IPS DF 6.9 (cell line): ENCODE measurements around the gene GFRA1.

Experiments used
- DNase-seq: peaks from one replicate; pipeline ENCODE4 v3.0.0-alpha.2; 2013; ENCODE audit warnings: low read depth, low spot score
- H3K27ac ChIP-seq: one replicate; pipeline ENCODE4 v1.5.1; 2013; ENCODE audit warnings: low read length, control low read depth
- H3K27me3 ChIP-seq: 2 replicates; pipeline ENCODE4 v1.6.1; 2013; ENCODE audit warnings: mild to moderate bottlenecking, low read length; ENCODE audit not compliant: control insufficient read depth, insufficient read depth
- H3K36me3 ChIP-seq: 2 replicates; pipeline ENCODE4 v1.6.1; 2013; ENCODE audit warnings: low read length; ENCODE audit not compliant: control insufficient read depth, insufficient read depth
- H3K4me1 ChIP-seq: 2 replicates; pipeline ENCODE4 v1.6.1; 2013; ENCODE audit warnings: low read length; ENCODE audit not compliant: control insufficient read depth, insufficient read depth
- H3K4me3 ChIP-seq: 2 replicates; pipeline ENCODE4 v1.5.1; 2013; ENCODE audit warnings: mild to moderate bottlenecking, low read length
- H3K9me3 ChIP-seq: 2 replicates; pipeline ENCODE4 v1.6.1; 2013; ENCODE audit warnings: low read length, inconsistent platforms; ENCODE audit not compliant: control insufficient read depth, insufficient read depth
- WGBS: extraction: QIAGEN DNeasy Blood & Tissue Kit; methylation state at CpG from one replicate; pipeline ENCODE4 v1.1.7; 2013; ENCODE audit warnings: mixed read lengths, missing lambda C conversion rate; ENCODE audit not compliant: insufficient read length, insufficient coverage; 5-methylcytosine and 5-hydroxymethylcytosine counted together

GFRA1 gene

DNA sequence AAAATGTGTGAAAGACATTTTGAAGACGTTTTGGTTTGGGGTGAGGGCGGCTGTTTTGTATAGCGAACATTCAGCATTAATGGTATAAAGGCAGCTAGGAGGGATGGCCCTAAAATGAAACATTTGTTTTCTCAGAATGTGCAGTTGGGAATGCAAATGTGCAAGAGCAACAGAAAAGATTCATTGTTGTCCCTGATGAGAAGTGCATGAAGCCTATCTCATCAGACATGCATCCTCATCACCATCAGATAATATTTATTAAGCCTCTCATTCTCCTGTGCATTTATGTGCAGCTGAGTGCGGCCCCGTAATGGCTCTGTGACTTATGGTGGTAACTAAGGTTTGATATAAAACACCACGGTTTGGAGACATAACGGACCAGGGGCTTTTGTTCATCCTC, 199.5 kb downstream of the GFRA1 start:
- no peaks in the 10 kb centered on the region for H3K36me3 ChIP-seq
- no peak overlapping the region for H3K4me3 ChIP-seq

DNA sequence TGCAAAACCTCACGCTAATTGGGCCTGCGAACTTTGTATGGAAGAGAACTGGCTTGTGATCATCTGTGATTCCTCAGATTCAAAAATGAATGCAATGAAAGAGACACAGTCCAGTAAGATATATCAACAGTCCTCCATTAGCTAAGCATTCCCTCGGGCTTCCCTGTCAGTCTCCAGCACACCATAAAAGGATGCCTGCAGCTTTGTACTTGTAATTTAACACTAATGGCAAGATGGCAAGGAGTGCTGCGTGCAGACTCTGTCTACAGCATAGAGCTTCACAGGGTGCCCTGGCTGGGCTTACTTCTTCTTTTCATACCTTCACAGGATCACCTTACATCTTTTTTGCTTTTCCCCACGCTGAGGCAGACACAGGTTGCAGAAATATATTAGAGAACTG, 200.0 kb downstream of the GFRA1 start:
- no CpG with 5 or more reads among the region's 5 CpGs for WGBS
- no peaks in the 10 kb centered on the region for H3K27me3 ChIP-seq
- H3K4me3 ChIP-seq, result no peak overlapping the region
- no peak for DNase-seq
- H3K27ac ChIP-seq, result no peak overlapping the region
- no peaks in the 10 kb centered on the region for H3K36me3 ChIP-seq
- H3K4me1 ChIP-seq, result peaks cover 4% of the 10 kb centered on the region; the same call in 1 of the 2 replicates
- no peaks in the 10 kb centered on the region for H3K9me3 ChIP-seq

More for the DNA sequence above, 199.5 kb downstream of the GFRA1 start:
- Histone ChIP-seq H3K27ac (no peak overlapping the region), H3K27me3 (no peaks in the 10 kb centered on the region), H3K4me1 (peaks cover 4% of the 10 kb centered on the region; the same call in 1 of the 2 replicates), H3K9me3 (no peaks in the 10 kb centered on the region)
- WGBS, result 100% methylated on average over 3 of the region's 7 CpGs
- DNase-seq, result no peak

DNA sequence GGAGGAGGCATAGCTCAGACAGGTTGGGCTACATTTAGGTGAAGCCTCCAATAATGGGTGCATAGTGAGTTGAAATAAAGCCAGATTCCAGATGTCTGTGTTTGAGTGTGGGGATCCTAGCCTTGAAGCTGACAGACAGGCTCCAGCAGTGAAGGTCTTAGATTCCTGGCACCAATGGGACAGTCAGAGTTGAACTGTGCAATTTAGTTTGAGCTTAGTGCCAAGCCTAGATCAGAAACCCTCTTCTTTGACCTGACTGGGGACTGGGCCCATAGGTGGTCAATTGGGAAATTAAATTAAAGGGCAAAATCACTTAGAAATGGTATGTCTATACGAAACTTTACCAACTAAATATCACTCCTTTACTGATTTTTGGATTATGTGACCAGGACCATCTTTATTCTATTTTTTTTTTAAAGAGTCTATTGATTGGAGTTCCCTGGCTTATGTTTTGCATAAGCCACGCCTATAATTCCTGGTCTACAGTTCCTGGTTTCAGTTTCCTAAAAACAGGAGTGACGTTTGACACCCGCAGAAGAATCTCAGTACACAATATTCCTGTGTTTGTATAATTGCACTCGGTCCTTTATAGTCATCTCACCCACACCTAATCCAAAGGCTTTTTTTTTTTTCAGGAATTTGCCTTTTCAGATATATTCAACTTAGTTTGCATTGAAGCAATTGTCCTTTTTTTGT, 201.4 kb downstream of the GFRA1 start:
- no CpG with 5 or more reads among the region's 5 CpGs for WGBS
- H3K9me3 ChIP-seq, result no peaks in the 10 kb centered on the region
- no peak for DNase-seq

DNA sequence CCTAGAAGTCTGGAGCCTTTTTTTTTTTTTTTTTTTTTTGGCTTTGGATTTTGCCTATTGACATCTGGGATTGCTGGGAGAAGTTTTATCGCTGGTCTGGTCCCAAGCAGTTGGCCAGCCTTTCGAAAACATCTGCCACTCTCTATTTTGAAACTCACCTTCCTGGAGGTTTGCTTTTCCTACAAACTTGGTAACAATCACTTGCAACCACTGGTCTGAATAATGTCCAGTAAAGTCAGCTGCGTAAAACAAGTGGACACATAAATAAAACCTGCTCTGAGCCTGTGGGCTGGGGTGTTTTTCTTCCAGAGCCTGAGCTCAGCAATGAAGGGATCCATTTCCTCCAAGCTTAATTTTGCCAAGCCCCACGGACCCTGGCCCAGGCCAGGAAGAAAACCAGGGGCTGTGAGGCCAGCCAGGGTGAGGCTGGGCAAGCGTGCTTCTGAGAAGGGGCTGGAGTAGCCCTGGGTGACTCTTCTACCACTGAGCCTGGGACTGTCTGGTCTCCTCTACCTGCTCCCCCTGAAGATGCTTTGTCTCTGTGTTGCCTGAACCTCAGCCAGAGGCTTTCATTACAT, 202.2 kb downstream of the GFRA1 start:
- Histone ChIP-seq H3K27ac (no peak overlapping the region), H3K4me3 (no peak overlapping the region), H3K9me3 (no peaks in the 10 kb centered on the region), H3K27me3 (no peaks in the 10 kb centered on the region), H3K36me3 (no peaks in the 10 kb centered on the region), H3K4me1 (peaks cover 4% of the 10 kb centered on the region; the same call in 1 of the 2 replicates)
- DNase-seq, result no peak
- no CpG with 5 or more reads among the region's 5 CpGs for WGBS

More for the DNA sequence above, 201.4 kb downstream of the GFRA1 start:
- Histone ChIP-seq H3K27ac (no peak overlapping the region), H3K27me3 (no peaks in the 10 kb centered on the region), H3K4me1 (peaks cover 4% of the 10 kb centered on the region; the same call in 1 of the 2 replicates), H3K36me3 (no peaks in the 10 kb centered on the region), H3K4me3 (no peak overlapping the region)

DNA sequence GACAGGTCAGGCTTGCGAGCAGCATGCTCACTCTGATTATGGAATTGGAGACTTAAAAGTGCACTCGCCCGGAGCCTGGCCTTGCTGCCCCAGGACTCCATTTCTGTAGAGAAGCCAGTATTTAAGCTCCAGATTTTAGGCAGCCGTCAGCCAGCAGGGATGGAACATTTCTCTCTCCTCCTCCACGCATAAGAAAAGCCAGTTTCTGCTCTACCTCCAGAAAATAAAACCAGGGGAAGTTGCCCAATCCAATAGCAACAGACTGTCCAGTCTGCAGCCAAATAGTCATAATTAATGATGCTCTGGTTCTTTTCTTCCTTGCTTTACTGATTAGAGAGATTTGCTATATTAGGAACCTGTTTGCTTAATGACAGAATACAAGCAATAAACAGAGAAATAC, 203.2 kb downstream of the GFRA1 start:
- no CpG with 5 or more reads among the region's 5 CpGs for WGBS
- Histone ChIP-seq H3K4me1 (peaks cover 4% of the 10 kb centered on the region; the same call in 1 of the 2 replicates), H3K9me3 (no peaks in the 10 kb centered on the region), H3K4me3 (no peak overlapping the region), H3K27ac (no peak overlapping the region), H3K36me3 (no peaks in the 10 kb centered on the region), H3K27me3 (no peaks in the 10 kb centered on the region)
- DNase-seq, result no peak

DNA sequence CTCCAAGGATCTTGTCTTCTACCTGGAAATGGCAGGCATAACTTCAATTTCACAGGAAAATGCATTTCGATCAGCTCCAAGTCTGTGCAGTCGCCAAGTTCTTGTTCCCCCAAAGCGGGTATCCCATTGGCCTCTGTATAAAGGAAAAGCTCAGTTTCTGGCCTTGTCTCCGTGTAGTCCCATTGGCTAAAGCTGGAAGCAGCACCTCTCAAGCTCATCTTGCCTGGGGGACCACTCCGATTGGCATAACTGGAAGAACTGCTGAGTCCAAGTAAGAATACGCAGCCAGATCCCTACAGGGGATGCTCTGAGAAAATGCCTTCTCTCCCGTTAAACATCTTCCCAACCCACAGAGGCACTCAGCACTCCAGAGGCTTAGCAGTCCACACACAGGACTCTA, 205.2 kb downstream of the GFRA1 start:
- no peak overlapping the region for H3K27ac ChIP-seq
- no peaks in the 10 kb centered on the region for H3K27me3 ChIP-seq
- H3K9me3 ChIP-seq, result no peaks in the 10 kb centered on the region
- peaks cover 4% of the 10 kb centered on the region; the same call in 1 of the 2 replicates for H3K4me1 ChIP-seq
- DNase-seq, result no peak
- H3K36me3 ChIP-seq, result no peaks in the 10 kb centered on the region
- no CpG with 5 or more reads among the region's 7 CpGs for WGBS
- H3K4me3 ChIP-seq, result no peak overlapping the region

DNA sequence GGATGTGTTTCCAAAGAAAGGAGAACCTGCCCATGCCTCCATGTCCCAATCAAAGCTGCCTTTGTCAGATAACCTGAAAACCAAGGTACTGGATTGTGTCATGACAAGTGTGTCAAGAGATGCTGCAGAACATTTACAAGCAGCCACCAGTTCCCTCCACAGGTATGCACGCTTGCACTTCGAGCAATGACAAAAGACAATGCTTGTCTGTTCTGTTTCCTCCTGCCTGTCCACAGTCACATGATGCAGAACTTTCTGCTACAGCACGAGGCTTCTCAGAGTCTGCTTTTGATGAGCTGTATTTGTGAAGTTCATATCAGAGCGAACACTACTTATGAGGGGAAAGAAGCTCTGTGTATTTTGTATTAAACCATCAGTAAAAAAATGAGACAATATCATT, 209.9 kb downstream of the GFRA1 start:
- Histone ChIP-seq H3K9me3 (no peaks in the 10 kb centered on the region), H3K27me3 (no peaks in the 10 kb centered on the region), H3K4me1 (no peaks in the 10 kb centered on the region), H3K36me3 (no peaks in the 10 kb centered on the region), H3K4me3 (no peak overlapping the region), H3K27ac (no peak overlapping the region)
- WGBS, result no CpG with 5 or more reads among the region's 4 CpGs
- DNase-seq, result no peak

DNA sequence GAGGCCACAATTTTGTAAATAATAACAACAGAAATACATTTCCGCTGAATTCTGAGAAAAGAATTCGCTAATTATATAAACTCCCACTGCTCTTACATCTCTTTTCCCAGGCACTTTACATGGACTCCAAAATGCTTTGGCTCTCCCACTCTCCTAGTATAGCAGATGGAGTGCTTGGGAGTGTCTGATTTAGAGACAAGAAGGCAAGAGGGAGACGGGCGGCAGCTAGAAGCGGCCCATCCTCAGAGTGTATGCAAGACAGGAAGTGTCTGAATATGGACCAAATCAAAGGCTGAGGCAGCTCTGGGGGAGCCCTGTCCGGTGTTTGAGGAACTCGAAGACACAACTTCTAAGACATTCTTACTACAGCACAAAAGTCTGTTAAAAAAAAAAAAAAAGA, 212.1 kb downstream of the GFRA1 start:
- H3K27me3 ChIP-seq, result no peaks in the 10 kb centered on the region
- WGBS, result no CpG with 5 or more reads among the region's 7 CpGs
- no peak for DNase-seq

DNA sequence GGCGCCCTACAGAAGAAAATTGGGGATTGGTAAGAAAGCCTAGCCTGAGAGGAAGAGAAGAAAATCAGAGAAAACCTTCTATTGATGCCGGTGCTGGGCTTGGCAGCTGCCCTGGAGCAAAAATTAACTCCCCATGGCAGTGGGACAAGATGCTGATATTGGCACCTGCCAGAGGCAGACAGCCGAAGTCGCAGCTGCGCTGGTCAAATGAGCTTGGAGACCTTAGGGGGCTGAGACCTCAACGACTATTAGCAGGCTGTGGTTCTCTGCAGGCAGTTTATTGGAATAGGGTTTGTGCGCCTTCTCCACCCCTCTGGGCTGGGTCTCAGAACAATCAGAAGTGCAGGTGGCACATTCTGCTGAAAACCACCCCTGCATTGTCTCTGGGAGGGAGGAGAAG, 213.7 kb downstream of the GFRA1 start:
- no CpG with 5 or more reads among the region's 7 CpGs for WGBS
- Histone ChIP-seq H3K4me1 (no peaks in the 10 kb centered on the region), H3K36me3 (no peaks in the 10 kb centered on the region), H3K4me3 (no peak overlapping the region), H3K27ac (no peak overlapping the region), H3K27me3 (no peaks in the 10 kb centered on the region), H3K9me3 (no peaks in the 10 kb centered on the region)
- DNase-seq, result no peak

More for the DNA sequence above, 212.1 kb downstream of the GFRA1 start:
- Histone ChIP-seq H3K36me3 (no peaks in the 10 kb centered on the region), H3K4me3 (no peak overlapping the region), H3K4me1 (no peaks in the 10 kb centered on the region), H3K9me3 (no peaks in the 10 kb centered on the region), H3K27ac (no peak overlapping the region)

DNA sequence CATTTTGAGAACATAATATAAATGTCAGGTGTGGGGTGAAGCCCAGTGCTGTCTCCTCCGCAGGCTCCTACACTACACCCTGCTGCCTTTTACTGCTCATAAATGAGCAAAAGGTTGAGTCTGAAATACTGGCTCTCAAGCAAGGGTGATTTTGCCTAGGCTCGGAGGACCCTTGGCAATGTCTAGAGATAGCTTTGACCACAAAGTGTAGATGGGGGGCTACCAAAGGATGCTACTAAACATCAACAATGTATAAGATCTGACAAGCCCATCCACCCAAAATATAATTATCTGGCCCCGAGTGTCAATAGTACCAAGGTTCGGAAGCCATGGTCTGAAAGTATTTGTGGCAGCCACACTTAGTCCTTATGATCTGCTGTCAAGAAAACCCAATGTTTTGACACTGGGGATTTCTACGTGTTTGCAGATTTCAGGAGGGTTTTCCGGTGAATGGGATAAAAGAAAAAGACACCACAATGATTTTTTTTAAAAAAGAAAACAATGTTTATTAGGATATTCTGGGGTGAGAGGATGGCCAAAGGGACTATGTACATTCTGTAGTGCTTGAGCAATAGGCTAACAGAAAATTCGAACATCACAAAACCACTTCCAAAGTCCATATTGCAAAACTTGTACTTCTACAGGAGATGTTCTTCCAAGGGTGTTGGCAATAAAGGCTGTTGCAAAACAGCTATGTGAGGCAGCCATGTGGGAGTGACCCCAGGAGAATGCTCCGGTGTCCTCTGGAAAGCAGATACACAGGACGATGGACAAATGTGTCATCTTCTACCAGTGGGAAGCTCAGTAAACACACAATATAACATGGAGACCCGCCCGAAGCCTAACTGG, 216.3 kb downstream of the GFRA1 start:
- no peak overlapping the region for H3K4me3 ChIP-seq
- no peak overlapping the region for H3K27ac ChIP-seq
- H3K9me3 ChIP-seq, result no peaks in the 10 kb centered on the region
- no CpG with 5 or more reads among the region's 11 CpGs for WGBS
- no peak for DNase-seq
- H3K4me1 ChIP-seq, result 0 out of 2 replicates have a peak, but pooled peaks cover 1% of the 10 kb centered on the region
- no peaks in the 10 kb centered on the region for H3K36me3 ChIP-seq
- H3K27me3 ChIP-seq, result no peaks in the 10 kb centered on the region
